ENCODE measurements around the gene INTS7. TPM values are rescaled to one million over a fixed set of nuclear protein-coding genes. Genes with fewer than 3 reads are reported as not detected.

The INTS7 gene
- polyA plus RNA-seq, 3 donors: 6.1 to 10.7 (median 7.6) TPM

GRCh38 chr1:211965108-211965805 is 70.1 kb downstream of the INTS7 start:
- intact Hi-C loops (cut with micrococcal nuclease): no loop called here
- H3K4me3 Mint-ChIP-seq: no peak overlapping the region
- H3K36me3 Mint-ChIP-seq: peaks cover 36 to 58% of the 10 kb centered on the region in 2 donors
- Histone ChIP-seq H3K9ac (ENCODE audit: insufficient read depth, low read length, poor library complexity, severe bottlenecking) (no peak overlapping the region), H2AFZ (ENCODE audit: insufficient read depth, low read depth, low read length, poor library complexity, severe bottlenecking) (no peak overlapping the region), H3K79me2 (ENCODE audit: insufficient read depth, low read length) (no peaks in the 10 kb centered on the region), H3K36me3 (replicated peaks in 1 of 2; ENCODE audit: control insufficient read depth in 1 of 2, insufficient read depth in 2 of 2, low read length in 2 of 2) (peaks cover 9 to 38% of the 10 kb centered on the region in 2 donors), H3K9me3 (replicated peaks in 1 of 2; ENCODE audit: control insufficient read depth in 1 of 2, insufficient read depth in 1 of 2, low read length in 2 of 2) (no peaks in the 10 kb centered on the region), H3K27me3 (ENCODE audit: control insufficient read depth in 2 of 2, insufficient read depth in 2 of 2, low read length in 2 of 2) (no peaks in the 10 kb centered on the region), H3K4me3 (replicated peaks in 1 of 3; ENCODE audit: low read depth in 2 of 3, low read length in 3 of 3) (no peak overlapping the region), H3K27ac (ENCODE audit: low read depth in 1 of 2, low read length in 2 of 2) (no peak overlapping the region), H3K4me1 (ENCODE audit: control insufficient read depth in 1 of 2, insufficient read depth in 2 of 2, low read length in 2 of 2) (peaks cover 0 to 3% of the 10 kb centered on the region in 2 donors), H4K20me1 (ENCODE audit: insufficient read depth, low read length) (no peaks in the 10 kb centered on the region), H3K4me2 (replicated peaks; ENCODE audit: extremely low read depth, low read length, poor library complexity, severe bottlenecking) (no peak overlapping the region)
- no peaks in the 10 kb centered on the region for H3K9me3 Mint-ChIP-seq
- no peaks in the 10 kb centered on the region for H3K27me3 Mint-ChIP-seq (ENCODE audit: low read depth in 3 of 3)
- peak overlapping the region in 3 of 7 donors; percentile 23 to 61 (median 38) for H3K27ac Mint-ChIP-seq
- H3K4me1 Mint-ChIP-seq: peaks cover 11% of the 10 kb centered on the region
- peak; percentile 39 to 43 (median 42) for DNase-seq
- WGBS (ENCODE audit: insufficient coverage): 17% methylated on average over 1 of the region's 8 CpGs
- TF ChIP-seq CTCF (IDR thresholded peaks at IDR 0.05): no peak

GRCh38 chr1:211959680-211960079 is 75.7 kb downstream of the INTS7 start:
- 100% methylated on average over 11 of the region's 11 CpGs for WGBS (ENCODE audit: insufficient coverage)
- intact Hi-C loops (cut with micrococcal nuclease): no loop called here
- no peaks in the 10 kb centered on the region for H4K20me1 ChIP-seq (ENCODE audit: insufficient read depth, low read length)
- no peaks in the 10 kb centered on the region for H3K9me3 ChIP-seq (replicated peaks in 1 of 2; ENCODE audit: control insufficient read depth in 1 of 2, insufficient read depth in 1 of 2, low read length in 2 of 2)
- no peak overlapping the region for H3K4me3 ChIP-seq (replicated peaks in 1 of 3; ENCODE audit: low read depth in 2 of 3, low read length in 3 of 3)
- no peak overlapping the region for H3K4me2 ChIP-seq (replicated peaks; ENCODE audit: extremely low read depth, low read length, poor library complexity, severe bottlenecking)
- no peak for TF ChIP-seq CTCF (IDR thresholded peaks at IDR 0.05)
- no peaks in the 10 kb centered on the region for H3K27me3 ChIP-seq (ENCODE audit: control insufficient read depth in 2 of 2, insufficient read depth in 2 of 2, low read length in 2 of 2)
- no peak overlapping the region for H3K4me3 Mint-ChIP-seq
- no peaks in the 10 kb centered on the region for H3K9me3 Mint-ChIP-seq
- peaks cover 2% of the 10 kb centered on the region for H3K4me1 Mint-ChIP-seq
- peaks cover 0 to 1% of the 10 kb centered on the region in 2 donors for H3K4me1 ChIP-seq (ENCODE audit: control insufficient read depth in 1 of 2, insufficient read depth in 2 of 2, low read length in 2 of 2)
- H3K36me3 ChIP-seq (replicated peaks in 1 of 2; ENCODE audit: control insufficient read depth in 1 of 2, insufficient read depth in 2 of 2, low read length in 2 of 2): peaks cover 12 to 37% of the 10 kb centered on the region in 2 donors
- H3K27ac Mint-ChIP-seq: peak overlapping the region in 2 of 7 donors; percentile 6 to 14
- no peaks in the 10 kb centered on the region for H3K27me3 Mint-ChIP-seq (ENCODE audit: low read depth in 3 of 3)
- H3K36me3 Mint-ChIP-seq: peaks cover 56 to 65% of the 10 kb centered on the region in 2 donors
- no peaks in the 10 kb centered on the region for H3K79me2 ChIP-seq (ENCODE audit: insufficient read depth, low read length)
- no peak overlapping the region for H3K27ac ChIP-seq (ENCODE audit: low read depth in 1 of 2, low read length in 2 of 2)
- H2AFZ ChIP-seq (ENCODE audit: insufficient read depth, low read depth, low read length, poor library complexity, severe bottlenecking): no peak overlapping the region
- H3K9ac ChIP-seq (ENCODE audit: insufficient read depth, low read length, poor library complexity, severe bottlenecking): no peak overlapping the region
- no peak for DNase-seq

All from CD14-positive monocyte (primary cell).